Measurements from ENCODE around the gene GPR45.

The GPR45 gene

GRCh38 chr2:105261061-105261460, 19.5 kb downstream of the GPR45 start:
- H3K4me3 ChIP-seq (ENCODE audit: low read depth, low read length) = no peak overlapping the region
- DNase-seq (ENCODE audit: low read depth, low spot score) = peak; percentile 92
- in situ Hi-C loops (cut with HindIII; ENCODE audit: low sequenced_read_pairs) = no loop called here
- no peak for TF ChIP-seq CTCF (IDR thresholded peaks at IDR 0.05; ENCODE audit: low read depth, low read length)

GRCh38 chr2:105262651-105263091, 21.1 kb downstream of the GPR45 start:
- no peak for DNase-seq (ENCODE audit: low read depth, low spot score)
- H3K4me3 ChIP-seq (ENCODE audit: low read depth, low read length) = no peak overlapping the region
- in situ Hi-C loops (cut with HindIII; ENCODE audit: low sequenced_read_pairs) = no loop called here
- TF ChIP-seq CTCF (IDR thresholded peaks at IDR 0.05; ENCODE audit: low read depth, low read length) = no peak

DNA sequence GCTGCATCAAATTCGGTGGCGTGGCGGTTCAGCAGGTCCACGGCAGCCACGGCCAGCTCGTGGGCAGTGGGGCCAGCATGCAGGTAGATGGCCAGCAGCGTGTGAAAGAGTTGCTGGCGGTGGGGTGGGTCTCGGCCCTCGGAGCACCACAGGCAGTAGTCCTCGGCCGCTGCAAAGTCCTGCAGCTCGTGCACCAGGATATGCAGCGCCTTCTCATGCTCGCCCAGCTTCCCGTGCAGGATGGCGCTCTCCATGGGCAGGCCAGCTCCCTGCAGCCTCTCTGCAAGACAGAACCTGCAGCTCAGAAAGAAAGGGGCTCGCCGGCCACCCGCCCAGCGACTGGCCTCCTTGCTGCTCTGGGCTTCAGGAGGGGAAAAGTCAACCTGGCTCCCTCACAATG, 27.9 kb downstream of the GPR45 start:
- in situ Hi-C loops (cut with HindIII; ENCODE audit: low sequenced_read_pairs) = no loop called here
- H3K4me3 ChIP-seq (ENCODE audit: low read depth, low read length) = no peak overlapping the region
- TF ChIP-seq CTCF (IDR thresholded peaks at IDR 0.05; ENCODE audit: low read depth, low read length) = no peak
- DNase-seq (ENCODE audit: low read depth, low spot score) = no peak

DNA sequence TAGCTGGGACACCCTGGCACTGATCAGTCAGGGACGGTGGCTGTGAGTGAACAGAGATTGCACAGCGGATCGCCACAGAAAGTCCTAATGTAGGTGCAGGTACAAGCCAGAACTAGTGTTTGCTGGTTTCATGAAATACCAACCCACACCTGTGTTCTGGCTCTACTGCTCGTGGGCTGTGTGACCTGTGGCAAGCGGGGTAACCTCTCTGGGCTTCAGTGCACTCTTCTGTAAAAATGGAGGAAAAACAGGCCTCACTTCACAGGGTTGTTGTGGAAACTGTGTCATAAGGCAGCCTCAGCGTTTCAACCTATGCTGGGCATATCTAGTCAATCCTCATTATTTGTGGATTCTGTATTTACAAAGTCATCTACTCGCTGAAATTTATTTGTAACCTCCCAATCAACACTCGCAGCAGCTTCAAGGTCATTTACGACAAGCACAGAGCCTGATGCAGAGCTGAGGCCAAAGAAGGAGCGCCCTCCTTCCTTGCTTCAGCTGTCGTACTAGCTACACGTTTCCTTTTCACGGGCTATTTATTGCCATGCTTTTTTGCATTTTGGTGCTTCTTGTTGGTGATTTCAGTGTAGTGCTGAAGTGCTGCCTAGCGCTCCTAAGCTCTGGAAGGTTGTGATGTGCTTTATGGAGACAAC, 30.0 kb downstream of the GPR45 start:
- no peak for DNase-seq (ENCODE audit: low read depth, low spot score)
- TF ChIP-seq CTCF (IDR thresholded peaks at IDR 0.05; ENCODE audit: low read depth, low read length) = no peak
- no peak overlapping the region for H3K4me3 ChIP-seq (ENCODE audit: low read depth, low read length)
- in situ Hi-C loops (cut with HindIII; ENCODE audit: low sequenced_read_pairs) = no loop called here

- DNase-seq (ENCODE audit: low read depth, low spot score) = no peak
- in situ Hi-C loops (cut with HindIII; ENCODE audit: low sequenced_read_pairs) = no loop called here
- H3K4me3 ChIP-seq (ENCODE audit: low read depth, low read length) = no peak overlapping the region
- TF ChIP-seq CTCF (IDR thresholded peaks at IDR 0.05; ENCODE audit: low read depth, low read length) = no peak
Observed at GRCh38 chr2:105272176-105272575, 30.6 kb downstream of the GPR45 start.

DNA sequence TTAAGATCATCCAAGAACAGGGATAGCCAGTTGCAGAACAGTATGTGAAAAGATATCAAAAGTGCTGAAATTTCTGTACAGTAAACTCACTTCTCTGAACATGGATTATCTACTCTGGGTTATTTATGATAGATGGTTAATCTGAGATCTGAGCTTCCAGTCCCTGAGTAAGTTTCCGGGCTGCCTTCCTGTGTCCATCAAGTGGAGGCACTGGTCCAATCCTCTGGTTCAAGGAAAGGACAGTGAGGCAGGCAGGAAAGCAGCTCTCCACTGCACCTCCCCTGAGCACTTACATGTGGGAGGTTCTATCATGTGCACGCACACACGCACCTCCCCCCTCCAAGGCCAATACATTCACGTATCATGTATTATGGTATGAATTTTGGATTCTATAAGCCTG, 32.5 kb downstream of the GPR45 start:
- peak; percentile 10 for DNase-seq (ENCODE audit: low read depth, low spot score)
- TF ChIP-seq CTCF (IDR thresholded peaks at IDR 0.05; ENCODE audit: low read depth, low read length) = no peak
- in situ Hi-C loops (cut with HindIII; ENCODE audit: low sequenced_read_pairs) = no loop called here
- no peak overlapping the region for H3K4me3 ChIP-seq (ENCODE audit: low read depth, low read length)
